RCC 7860 (cell line): ENCODE results near the gene PSMG3.

Source experiments
- DNase-seq: peaks from one replicate; pipeline ENCODE4 v3.0.0-alpha.2; 2015; ENCODE audit warnings: low spot score
- FAIRE-seq: peaks from 2 replicates; lab custom pipeline; 2012; peaks lifted over from hg19 to GRCh38; lab: Jason Lieb, UNC

The PSMG3 gene

DNA sequence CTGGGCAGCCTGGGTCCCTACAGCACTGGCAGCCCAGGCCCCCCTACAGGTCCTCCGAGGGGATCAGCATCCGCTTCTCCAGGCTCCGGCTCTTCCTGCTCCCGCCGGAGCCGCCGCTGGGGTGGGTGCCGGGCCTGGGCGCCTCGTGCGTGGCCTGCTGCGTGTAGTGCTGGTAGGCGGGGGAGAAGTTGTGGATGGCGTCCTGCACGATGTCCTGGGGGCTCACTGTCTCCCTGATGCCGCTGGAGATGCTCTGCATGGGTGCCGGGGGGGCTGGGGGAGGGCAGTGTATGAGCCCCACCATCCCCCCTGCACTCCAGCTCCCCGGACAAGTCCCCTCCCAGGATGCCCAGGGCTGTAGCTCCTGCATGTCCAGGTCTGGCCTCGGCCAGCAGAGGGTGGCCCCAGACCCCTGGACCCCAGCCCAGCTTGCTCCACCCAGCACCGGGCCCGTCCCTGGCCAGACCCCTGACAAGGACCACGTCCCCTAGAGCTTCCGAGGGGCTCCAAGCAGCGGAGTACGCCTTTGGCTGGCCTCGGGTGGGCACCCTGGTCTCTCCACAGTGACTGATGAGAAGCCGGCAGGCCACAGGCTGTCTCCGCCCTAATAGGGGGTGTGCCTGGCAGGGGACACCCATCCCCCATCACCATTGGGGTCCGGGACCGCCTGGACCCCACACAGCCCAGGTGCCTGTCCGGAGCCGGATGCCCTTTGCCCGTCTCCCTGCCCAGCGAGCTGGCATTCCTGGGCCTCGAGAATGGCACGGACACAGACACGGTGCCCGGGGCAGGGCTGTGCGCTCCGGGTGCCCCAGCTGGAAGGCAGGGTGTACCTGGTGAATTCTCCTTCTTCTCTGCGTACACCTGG is 22.7 kb downstream of the PSMG3 start:
- DNase-seq = no peak
- FAIRE-seq = no peak

DNA sequence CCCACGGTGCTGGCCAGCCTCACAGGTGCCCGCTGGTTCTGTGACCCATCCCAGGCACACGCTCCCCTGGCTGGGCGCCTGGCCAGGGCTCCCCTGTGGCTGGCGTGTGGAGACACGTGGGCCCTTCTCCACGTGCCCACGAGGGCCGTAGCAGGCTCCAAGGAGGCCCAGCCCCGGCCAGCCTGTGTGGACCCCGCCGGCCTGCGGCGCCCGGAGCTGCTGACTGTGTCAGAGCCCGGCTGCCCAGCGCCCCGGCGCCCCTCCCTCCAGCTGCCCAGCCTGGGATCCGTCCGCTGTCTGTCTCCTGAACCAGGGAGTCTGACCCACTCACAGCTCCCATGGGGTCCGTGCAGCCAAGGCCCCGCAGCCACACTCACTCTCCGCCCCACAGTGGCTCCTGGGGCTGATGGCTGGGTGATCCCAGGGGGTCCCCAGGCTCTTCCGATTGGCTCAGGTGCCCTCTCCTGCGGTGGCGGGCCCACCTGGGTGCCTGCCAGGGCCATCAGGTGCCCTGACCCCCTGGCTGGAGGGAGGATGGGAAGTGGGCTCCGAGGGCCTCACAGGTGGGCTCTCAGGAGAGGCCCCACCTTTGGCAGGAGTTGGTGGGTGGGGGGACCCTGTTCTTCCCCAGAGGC is 23.4 kb downstream of the PSMG3 start:
- DNase-seq = no peak
- no peak for FAIRE-seq

DNA sequence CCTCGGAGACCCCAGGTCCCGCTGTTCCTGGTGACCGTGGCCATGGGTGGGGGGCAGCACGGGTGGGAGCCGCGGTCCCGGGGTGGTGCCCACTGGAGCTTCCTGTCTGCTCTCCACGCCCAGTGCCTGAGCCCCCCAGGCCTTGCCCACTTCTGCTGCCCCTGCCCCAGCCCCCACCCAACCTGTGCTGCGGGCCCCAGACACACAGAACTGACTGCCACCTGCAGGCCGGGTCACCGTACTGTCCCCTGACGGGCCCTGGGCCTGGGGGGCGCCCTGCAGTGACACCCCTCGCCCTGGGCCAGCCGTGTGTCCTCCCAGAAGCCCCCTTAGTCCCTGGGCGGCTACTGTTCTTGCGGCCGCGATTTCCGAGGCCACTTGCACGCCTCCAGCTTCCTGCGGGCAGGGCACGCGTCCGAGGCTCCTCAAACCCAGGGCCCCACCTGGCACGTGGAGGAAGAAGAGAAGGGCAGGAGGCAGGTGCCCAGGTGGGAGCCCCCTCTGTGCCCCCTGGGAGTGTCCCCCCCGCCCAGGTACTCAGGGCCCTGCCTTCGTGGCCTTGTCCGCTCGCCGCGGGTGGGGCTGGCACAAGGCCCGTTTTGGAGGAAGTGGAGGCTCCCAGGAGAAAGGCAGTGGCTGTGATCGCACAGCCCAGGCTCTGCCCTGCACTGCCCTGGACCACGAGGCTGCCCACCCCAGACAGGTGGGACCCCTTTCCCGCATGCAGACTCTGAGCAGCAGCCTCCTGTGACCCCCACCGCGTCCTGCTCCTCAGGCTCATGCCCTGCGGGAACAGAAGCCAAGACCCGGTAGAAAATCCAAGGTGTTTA is 24.2 kb downstream of the PSMG3 start:
- FAIRE-seq = no peak
- no peak for DNase-seq

DNA sequence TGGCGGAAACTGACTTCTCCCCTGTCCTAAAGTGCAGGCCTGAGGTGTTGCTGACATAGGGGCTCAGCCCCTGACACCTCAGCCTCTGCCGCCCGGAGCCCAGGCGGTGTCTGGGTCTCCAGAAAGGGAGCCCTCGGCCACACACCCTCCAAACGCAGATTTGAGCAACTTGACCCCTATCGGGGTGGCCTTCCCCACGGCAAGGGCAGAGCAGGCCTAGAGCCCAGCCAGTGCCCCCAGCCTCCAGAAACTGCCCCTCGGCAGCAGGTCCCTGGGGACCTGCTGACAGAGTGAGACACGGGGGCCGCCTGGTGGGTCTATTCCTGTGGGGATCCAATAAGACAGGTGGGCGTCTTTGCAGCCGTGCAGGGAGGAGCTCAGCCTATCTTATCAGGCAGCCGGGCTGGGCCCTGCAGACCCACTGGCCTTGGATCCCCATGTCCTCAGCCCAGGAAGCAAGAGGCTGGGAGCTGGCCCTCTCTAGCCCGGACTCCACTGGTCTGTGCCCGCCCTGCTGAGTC is 24.9 kb downstream of the PSMG3 start:
- DNase-seq = no peak
- FAIRE-seq = no peak

DNA sequence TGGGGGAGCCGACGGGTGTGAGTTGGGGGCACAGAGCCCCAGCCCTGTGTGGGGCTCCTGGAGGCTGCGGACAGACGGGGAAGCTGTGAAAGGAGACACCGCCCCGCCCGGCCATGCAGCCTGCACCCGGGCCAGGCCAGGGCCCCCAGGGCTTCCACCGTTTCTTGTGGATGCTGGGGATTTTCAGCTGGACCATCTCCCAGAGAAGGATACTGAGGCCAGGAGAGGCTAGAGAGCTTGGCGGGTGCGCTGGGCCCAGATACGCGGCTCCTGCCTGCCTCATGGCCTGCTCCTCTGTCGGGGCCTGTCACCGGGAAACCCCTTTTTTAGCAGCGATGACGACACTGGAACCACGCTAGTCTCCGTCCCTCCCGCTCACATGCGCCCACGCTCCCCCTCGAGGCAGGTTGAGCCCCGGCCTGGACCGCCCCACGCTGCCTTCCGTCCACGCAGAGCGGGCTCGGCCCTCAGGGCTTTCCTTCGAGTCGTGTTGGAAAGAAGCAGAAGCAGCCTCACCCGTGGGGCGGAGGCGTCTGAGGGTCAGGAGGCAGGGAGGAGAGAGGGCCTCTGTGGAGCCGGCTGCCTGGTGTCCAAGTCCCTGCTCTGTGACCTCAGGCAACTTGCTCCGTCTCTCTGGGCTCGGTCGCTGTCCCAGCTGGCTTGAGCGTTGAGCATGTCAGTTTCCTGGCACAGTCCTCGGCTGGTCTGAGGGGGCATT is 25.5 kb downstream of the PSMG3 start:
- no peak for FAIRE-seq
- no peak for DNase-seq

DNA sequence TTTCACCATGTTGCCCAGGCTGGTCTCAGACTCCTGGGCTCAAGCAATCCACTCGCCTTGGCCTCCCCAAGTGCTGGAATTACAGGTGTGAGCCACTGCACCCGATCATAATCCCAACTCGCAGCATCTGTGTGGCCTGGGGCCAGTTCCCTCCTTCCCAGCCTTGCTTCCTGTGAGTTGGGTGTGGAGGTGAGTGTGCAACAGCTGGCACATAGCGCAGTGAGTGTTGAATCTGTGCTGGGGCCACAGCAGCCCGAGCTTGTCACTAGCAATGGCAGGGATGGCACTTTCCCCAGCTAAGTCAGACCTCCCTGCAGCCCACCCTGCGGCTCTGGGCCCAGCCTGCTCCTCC is 26.0 kb downstream of the PSMG3 start:
- DNase-seq (no peak), FAIRE-seq (no peak)

- no peak for DNase-seq
- no peak for FAIRE-seq
Measured at GRCh38 chr7:1542841-1543747, 26.7 kb downstream of the PSMG3 start.

- no peak for FAIRE-seq
Measured at GRCh38 chr7:1542329-1542728, 27.5 kb downstream of the PSMG3 start.

GRCh38 chr7:1541431-1542162 is 28.2 kb downstream of the PSMG3 start:
- FAIRE-seq = no peak
- DNase-seq = no peak

More at GRCh38 chr7:1542329-1542728, 27.5 kb downstream of the PSMG3 start:
- DNase-seq = no peak

DNA sequence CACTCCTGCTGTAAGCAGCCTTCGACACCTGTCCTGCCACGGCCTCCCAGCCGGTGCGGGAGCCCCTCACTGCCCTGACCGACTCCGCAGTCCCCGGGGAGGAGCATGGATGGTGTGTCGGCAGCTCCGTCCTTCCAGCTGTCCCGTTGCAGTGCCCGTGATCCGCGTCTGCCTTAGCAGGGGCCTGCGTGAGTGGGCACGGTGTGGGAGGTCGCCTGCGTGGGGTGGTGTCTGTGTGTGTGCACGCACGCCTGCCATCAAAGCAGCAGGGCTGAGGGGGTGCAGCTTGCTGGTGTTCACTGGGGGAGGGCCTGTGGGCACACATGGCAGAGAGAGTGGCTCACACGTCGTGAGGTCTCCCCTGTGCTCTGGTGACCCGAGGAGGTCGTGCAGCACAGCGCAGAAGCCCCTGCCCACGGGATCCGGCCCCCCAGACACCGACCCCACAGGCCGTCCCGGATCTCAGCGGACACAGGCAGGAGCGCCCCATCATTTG is 29.0 kb downstream of the PSMG3 start:
- FAIRE-seq = no peak
- no peak for DNase-seq

DNA sequence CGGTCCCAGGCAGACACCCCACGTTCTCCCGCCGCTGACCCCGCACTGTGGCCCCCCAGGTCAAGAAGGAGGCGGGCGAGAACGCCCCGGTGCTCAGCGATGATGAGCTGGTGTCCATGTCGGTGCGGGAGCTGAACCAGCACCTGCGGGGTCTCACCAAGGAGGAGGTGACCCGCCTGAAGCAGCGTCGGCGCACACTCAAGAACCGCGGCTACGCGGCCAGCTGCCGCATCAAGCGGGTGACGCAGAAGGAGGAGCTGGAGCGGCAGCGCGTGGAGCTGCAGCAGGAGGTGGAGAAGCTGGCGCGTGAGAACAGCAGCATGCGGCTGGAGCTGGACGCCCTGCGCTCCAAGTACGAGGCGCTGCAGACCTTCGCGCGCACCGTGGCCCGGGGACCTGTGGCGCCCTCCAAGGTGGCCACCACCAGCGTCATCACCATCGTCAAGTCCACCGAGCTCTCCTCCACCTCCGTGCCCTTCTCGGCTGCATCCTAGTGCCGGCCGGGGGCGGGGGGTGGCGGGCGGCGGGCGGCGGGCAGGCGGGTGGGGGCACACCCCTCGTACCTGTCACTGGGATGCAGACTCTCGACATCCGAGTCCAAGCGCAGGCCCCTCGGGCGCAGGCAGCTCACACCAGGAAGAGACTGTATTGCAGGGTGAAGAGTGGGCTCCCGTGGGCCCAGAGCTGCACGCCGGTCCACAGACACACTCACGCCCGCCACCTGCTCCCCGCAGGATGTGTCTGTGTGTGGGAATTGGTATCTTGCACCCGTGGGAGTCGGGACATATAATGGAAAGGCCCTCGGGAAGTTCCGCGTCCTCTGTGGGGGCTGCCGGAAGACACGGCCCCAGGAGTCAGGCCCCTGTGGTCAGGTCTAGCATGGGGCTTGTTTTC is 29.7 kb downstream of the PSMG3 start:
- FAIRE-seq (no peak), DNase-seq (no peak)

DNA sequence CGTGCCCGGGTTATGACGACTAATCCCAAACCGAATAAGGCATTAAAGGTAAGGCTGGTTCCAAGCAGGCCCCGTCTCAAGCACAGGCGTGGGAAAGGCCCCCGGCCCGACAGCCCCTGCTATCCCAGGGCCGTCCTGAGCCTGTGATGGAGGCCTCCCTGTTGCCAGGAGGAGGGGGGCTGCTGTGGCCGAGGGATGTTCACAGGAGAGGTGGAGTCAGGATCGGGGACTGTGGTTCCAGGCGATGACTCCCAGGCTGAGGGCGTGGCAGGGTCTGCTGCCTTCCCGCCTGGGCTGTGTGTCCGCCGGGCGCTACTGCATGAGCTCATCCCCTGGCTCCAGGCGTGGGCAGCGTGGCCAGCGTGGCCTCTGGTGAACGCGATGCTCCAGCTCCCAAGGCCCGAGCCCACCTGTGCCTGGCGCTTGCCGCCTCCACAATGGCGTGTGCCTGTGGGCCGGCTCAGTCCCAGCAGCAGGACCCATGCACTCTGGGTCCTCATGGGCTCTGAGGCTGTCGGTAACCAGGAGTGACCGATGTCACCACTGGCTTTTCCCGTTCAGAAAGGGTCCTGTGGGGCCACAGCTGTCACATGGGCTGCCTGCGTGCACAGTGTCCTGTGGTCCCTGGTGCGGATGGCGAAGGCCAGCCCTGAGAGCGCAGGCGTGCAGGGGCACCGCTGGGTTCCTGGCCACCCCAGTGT is 30.5 kb downstream of the PSMG3 start:
- no peak for FAIRE-seq
- no peak for DNase-seq

DNA sequence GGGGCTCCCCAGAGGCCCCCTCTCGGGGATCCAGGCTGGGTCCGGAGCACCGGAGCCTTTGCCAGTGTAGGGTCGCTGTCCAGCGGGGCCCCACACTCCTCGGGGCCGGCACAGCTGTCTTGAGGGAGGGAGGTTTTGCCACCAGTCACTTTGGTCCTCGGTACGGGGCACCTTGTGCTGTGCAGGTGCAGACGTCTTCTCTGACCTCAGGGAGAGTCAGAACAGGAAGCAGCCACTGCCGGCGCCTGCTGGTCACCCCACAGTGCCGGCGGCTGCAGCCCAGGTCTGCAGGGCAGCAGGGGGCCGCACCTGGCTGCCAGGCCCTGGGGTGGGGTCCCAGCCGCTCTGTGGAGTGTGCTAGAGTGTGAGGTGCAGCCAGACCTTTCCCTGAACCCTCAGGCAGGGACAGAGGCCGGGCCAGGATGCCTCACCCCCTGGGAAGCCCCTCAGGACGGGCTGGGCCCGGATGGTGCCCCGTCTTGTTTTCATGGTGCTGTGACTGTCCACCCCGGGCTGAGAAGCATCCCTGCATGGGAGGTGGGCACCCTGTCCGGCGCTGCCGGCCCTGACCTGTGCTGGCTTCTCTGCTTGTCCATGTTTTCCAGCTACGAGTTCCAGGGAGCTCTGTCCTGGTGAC is 31.2 kb downstream of the PSMG3 start:
- DNase-seq (no peak), FAIRE-seq (no peak)

DNA sequence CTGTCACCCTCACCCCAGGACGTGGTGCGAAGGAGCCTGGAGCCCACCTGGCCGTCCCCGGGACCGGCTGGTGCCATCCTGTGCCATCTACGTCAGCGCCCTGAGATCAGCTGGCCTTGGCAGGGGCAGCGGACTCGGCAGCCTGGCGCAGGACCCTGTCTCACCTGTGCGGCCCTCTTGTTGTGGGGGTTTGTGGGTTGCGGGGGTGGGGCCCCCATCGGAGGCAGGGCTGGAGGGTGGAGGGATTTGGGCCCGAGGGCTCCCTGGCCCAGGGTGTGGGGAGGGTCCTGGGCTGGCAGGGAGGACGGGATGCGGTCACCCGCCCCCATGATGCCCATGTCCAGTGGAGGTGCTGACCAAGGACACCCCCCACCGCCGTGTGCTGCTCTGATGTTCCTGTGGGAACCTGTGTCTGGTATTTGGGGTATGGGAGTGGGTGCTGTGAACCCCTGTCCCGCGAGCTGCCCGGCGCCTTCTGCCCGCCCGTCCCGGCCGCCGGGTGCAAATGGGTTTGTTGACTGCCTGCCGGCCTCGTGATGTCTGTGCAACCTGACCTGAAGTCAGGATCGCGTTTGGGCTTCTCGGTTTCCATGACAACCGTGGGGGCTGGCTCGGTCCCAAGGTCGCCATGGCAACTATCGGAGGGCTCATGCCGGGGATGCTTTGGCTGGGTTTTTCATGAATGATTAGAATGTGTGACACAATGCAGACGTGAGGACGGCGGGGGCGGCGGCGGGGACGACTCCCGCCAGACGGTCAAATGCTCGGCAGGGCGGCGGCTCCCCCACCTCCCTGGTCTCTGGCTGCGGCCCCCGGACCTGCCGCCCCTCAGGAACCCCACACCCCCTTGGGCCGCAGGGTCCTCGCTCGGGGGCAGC is 32.1 kb downstream of the PSMG3 start:
- FAIRE-seq (peak; percentile 51), DNase-seq (peak; percentile 96)

GRCh38 chr7:1536743-1537534 is 32.9 kb downstream of the PSMG3 start:
- DNase-seq = peak; percentile 96
- FAIRE-seq = peak; percentile 83
